Upper lobe of left lung (tissue), 4 donors: ENCODE data around the gene PFDN1.

ENCODE experiments used
- EP300 ChIP-seq, 4 donors: sonication (generic); formaldehyde crosslinking; IDR thresholded peaks; one replicate each; pipeline ENCODE4 v1.5.1; 2017; ENCODE audit warnings: antibody characterized with exemption in 4 of 4, control low read depth in 2 of 4
- POLR2A ChIP-seq, 4 donors: fragments of 450-650 bp; IDR thresholded peaks; one replicate each; pipeline ENCODE4 v1.5.1; 2016 to 2017; ENCODE audit warnings: antibody characterized with exemption in 4 of 4, mild to moderate bottlenecking in 2 of 4
- POLR2AphosphoS5 ChIP-seq, 2 donors: sonication (generic); formaldehyde crosslinking; IDR thresholded peaks; one replicate each; pipeline ENCODE4 v1.5.1; 2017; ENCODE audit warnings: antibody characterized with exemption in 2 of 2
- TF ChIP-seq, protein P1 (sequence below), 6 experiments: fragments of 450-650 bp in 4 of 6; fragments of 200-600 bp in 2 of 6; sonication (generic) in 2 of 6; IDR thresholded peaks; one replicate each; pipeline ENCODE4 v1.5.1; 2016 to 2019; ENCODE audit warnings: antibody characterized with exemption in 6 of 6

DNA sequence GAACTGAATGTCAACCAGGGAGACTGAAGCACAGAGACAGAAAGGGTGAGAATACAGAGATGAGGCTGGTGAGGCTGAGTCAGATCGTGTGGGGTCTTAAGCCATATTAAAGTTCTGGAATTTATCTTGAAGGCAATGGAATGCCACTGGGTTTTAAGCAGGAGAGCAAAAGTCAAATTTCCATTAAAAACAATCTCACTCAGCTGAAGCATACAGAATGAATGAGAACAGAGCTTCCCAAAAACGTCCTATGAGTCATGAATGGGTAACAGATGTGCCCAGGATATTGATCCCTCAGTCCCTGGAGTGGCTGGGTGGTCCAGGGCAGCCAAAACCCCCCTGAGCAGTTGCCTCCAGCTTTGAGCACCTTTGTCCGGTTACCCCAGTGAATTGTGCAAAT is 44.9 kb downstream of the PFDN1 start:
- no peak for TF ChIP-seq POLR2A (IDR thresholded peaks at IDR 0.05)
- TF ChIP-seq, protein P1, sequence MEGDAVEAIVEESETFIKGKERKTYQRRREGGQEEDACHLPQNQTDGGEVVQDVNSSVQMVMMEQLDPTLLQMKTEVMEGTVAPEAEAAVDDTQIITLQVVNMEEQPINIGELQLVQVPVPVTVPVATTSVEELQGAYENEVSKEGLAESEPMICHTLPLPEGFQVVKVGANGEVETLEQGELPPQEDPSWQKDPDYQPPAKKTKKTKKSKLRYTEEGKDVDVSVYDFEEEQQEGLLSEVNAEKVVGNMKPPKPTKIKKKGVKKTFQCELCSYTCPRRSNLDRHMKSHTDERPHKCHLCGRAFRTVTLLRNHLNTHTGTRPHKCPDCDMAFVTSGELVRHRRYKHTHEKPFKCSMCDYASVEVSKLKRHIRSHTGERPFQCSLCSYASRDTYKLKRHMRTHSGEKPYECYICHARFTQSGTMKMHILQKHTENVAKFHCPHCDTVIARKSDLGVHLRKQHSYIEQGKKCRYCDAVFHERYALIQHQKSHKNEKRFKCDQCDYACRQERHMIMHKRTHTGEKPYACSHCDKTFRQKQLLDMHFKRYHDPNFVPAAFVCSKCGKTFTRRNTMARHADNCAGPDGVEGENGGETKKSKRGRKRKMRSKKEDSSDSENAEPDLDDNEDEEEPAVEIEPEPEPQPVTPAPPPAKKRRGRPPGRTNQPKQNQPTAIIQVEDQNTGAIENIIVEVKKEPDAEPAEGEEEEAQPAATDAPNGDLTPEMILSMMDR (IDR thresholded peaks at IDR 0.05): no peak
- TF ChIP-seq POLR2AphosphoS5 (IDR thresholded peaks at IDR 0.05): no peak
- no peak for TF ChIP-seq EP300 (IDR thresholded peaks at IDR 0.05)
